H9 (cell line): Measurements from ENCODE around the gene AADAT. TPM values are rescaled to one million over a fixed set of nuclear protein-coding genes. Genes with fewer than 3 reads are reported as not detected.

Experiments
- DNase-seq: peaks from one replicate; pipeline ENCODE4 v3.0.0-alpha.2; 2017
- H2AFZ ChIP-seq: one replicate; pipeline ENCODE4 v1.6.1; 2013; ENCODE audit warnings: mild to moderate bottlenecking, low read length, control low read depth, moderate library complexity
- H2AK5ac ChIP-seq: 2 replicates; pipeline ENCODE4 v1.6.1; 2013; ENCODE audit warnings: low read length, control low read depth, mixed read lengths; ENCODE audit not compliant: insufficient read length
- H2BK120ac ChIP-seq: one replicate; pipeline ENCODE4 v1.6.1; 2013; ENCODE audit warnings: low read depth, mild to moderate bottlenecking, low read length, control low read depth, inconsistent platforms; ENCODE audit not compliant: poor library complexity, severe bottlenecking
- H2BK12ac ChIP-seq: 2 replicates; pipeline ENCODE4 v1.6.1; 2013; ENCODE audit warnings: low read length, control low read depth, mixed read lengths, low read depth; ENCODE audit not compliant: insufficient read length
- H2BK15ac ChIP-seq: 2 replicates; pipeline ENCODE4 v1.6.1; 2013; ENCODE audit warnings: low read depth, low read length, control low read depth
- H2BK20ac ChIP-seq: one replicate; pipeline ENCODE4 v1.6.1; 2013; ENCODE audit warnings: low read depth, mild to moderate bottlenecking, low read length, control low read depth, inconsistent platforms; ENCODE audit not compliant: poor library complexity, severe bottlenecking
- H2BK5ac ChIP-seq: 2 replicates; pipeline ENCODE4 v1.6.1; 2013; ENCODE audit warnings: low read length, control low read depth, mixed read lengths; ENCODE audit not compliant: insufficient read length
- H3K14ac ChIP-seq: 2 replicates; pipeline ENCODE4 v1.6.1; 2013; ENCODE audit warnings: low read length, control low read depth; ENCODE audit not compliant: insufficient read depth
- H3K18ac ChIP-seq: 2 replicates; pipeline ENCODE4 v1.6.1; 2013; ENCODE audit warnings: low read depth, mild to moderate bottlenecking, mixed read lengths, low read length, control low read depth; ENCODE audit not compliant: insufficient read length
- H3K23ac ChIP-seq: 2 replicates; pipeline ENCODE4 v1.6.1; 2013; ENCODE audit warnings: low read length, control low read depth, mixed read lengths, low read depth; ENCODE audit not compliant: insufficient read length
- H3K23me2 ChIP-seq: 2 replicates; pipeline ENCODE4 v1.6.1; 2013; ENCODE audit warnings: low read depth, mild to moderate bottlenecking, mixed read lengths, low read length, control low read depth; ENCODE audit not compliant: insufficient read length, poor library complexity, severe bottlenecking
- H3K27ac ChIP-seq: 2 replicates; pipeline ENCODE4 v1.5.1; 2013; ENCODE audit warnings: low read length, control low read depth, mixed read lengths, low read depth; ENCODE audit not compliant: insufficient read length
- H3K27me3 ChIP-seq: 2 replicates; pipeline ENCODE4 v1.6.1; 2013; ENCODE audit warnings: low read length, control low read depth, inconsistent platforms; ENCODE audit not compliant: insufficient read depth
- H3K4ac ChIP-seq: 2 replicates; pipeline ENCODE4 v1.6.1; 2013; ENCODE audit warnings: low read depth, mild to moderate bottlenecking, control low read depth, inconsistent platforms, low read length, moderate library complexity
- H3K4me1 ChIP-seq: 2 replicates; pipeline ENCODE4 v1.6.1; 2013; ENCODE audit warnings: low read length, control low read depth, inconsistent platforms; ENCODE audit not compliant: insufficient read depth
- H3K4me2 ChIP-seq: 2 replicates; pipeline ENCODE4 v1.6.1; 2013; ENCODE audit warnings: low read length, control low read depth, mixed read lengths; ENCODE audit not compliant: insufficient read length, insufficient read depth
- H3K56ac ChIP-seq: 2 replicates; pipeline ENCODE4 v1.6.1; 2013; ENCODE audit warnings: low read depth, mild to moderate bottlenecking, mixed read lengths, low read length, control low read depth; ENCODE audit not compliant: insufficient read length
- H3K79me1 ChIP-seq: 2 replicates; pipeline ENCODE4 v1.6.1; 2013; ENCODE audit warnings: low read depth, mild to moderate bottlenecking, moderate library complexity, low read length, control low read depth, inconsistent platforms; ENCODE audit not compliant: insufficient read depth, poor library complexity, severe bottlenecking
- H3K79me2 ChIP-seq: 2 replicates; pipeline ENCODE4 v1.6.1; 2013; ENCODE audit warnings: low read length, control low read depth, inconsistent platforms; ENCODE audit not compliant: insufficient read depth
- H3K9ac ChIP-seq: 2 replicates; pipeline ENCODE4 v1.6.1; 2013; ENCODE audit warnings: low read length, control low read depth, mixed read lengths; ENCODE audit not compliant: insufficient read length; ENCODE audit errors: extremely low read depth
- H3K9me3 ChIP-seq: one replicate; pipeline ENCODE4 v1.6.1; 2013; ENCODE audit warnings: low read depth, low read length, inconsistent platforms; ENCODE audit not compliant: control insufficient read depth
- H3T11ph ChIP-seq: one replicate; pipeline ENCODE4 v1.6.1; 2013; ENCODE audit warnings: mild to moderate bottlenecking, low read length, control low read depth, inconsistent platforms
- H4K20me1 ChIP-seq: one replicate; pipeline ENCODE4 v1.6.1; 2013; ENCODE audit not compliant: control insufficient read depth, insufficient read length, insufficient read depth
- H4K5ac ChIP-seq: 2 replicates; pipeline ENCODE4 v1.6.1; 2013; ENCODE audit warnings: low read depth, mild to moderate bottlenecking, mixed read lengths, low read length, control low read depth; ENCODE audit not compliant: insufficient read length
- H4K8ac ChIP-seq: replicated peaks from 2 replicates; pipeline ENCODE4 v1.6.1; 2013; ENCODE audit warnings: low read length, control low read depth, mixed read lengths, low read depth; ENCODE audit not compliant: insufficient read length
- H4K91ac ChIP-seq: 2 replicates; pipeline ENCODE4 v1.6.1; 2013; ENCODE audit warnings: low read depth, mild to moderate bottlenecking, moderate library complexity, mixed read lengths, low read length, control low read depth; ENCODE audit not compliant: insufficient read length
- H3K27ac Mint-ChIP-seq, 3 experiments: 2 replicates in 2 of 3; 3 replicates in 1 of 3; pipeline ENCODE4 v1.8.0; 2020 to 2021; ENCODE audit warnings: mixed read lengths in 3 of 3, mild to moderate bottlenecking in 1 of 3, moderate library complexity in 1 of 3
- H3K27me3 Mint-ChIP-seq: 2 replicates; pipeline ENCODE4 v1.8.0; 2021; ENCODE audit warnings: low read depth, mild to moderate bottlenecking, moderate library complexity, mixed read lengths
- H3K36me3 Mint-ChIP-seq, 3 experiments: 2 replicates in 2 of 3; 3 replicates in 1 of 3; pipeline ENCODE4 v1.8.0; 2020 to 2021; ENCODE audit warnings: low read depth in 3 of 3, mixed read lengths in 3 of 3; ENCODE audit not compliant: insufficient read depth in 1 of 3
- H3K4me1 Mint-ChIP-seq, 2 experiments: 2 replicates each; pipeline ENCODE4 v1.8.0; 2020; ENCODE audit warnings: mixed read lengths in 2 of 2
- H3K4me3 Mint-ChIP-seq, 2 experiments: 2 replicates in 1 of 2; 3 replicates in 1 of 2; pipeline ENCODE4 v1.8.0; 2020 to 2021; ENCODE audit warnings: mild to moderate bottlenecking in 2 of 2, mixed read lengths in 2 of 2, moderate library complexity in 1 of 2
- H3K9me3 Mint-ChIP-seq, 2 experiments: 2 replicates in 1 of 2; 3 replicates in 1 of 2; pipeline ENCODE4 v1.8.0; 2020; ENCODE audit warnings: mild to moderate bottlenecking in 2 of 2, mixed read lengths in 2 of 2, moderate library complexity in 1 of 2
- total RNA-seq: library from RNA; stranded (reverse); gene quantifications from 2 replicates; pipeline ENCODE4 v1.2.1, GENCODE V29; 2021
- TF ChIP-seq, protein P1 (sequence below): fragments of 200-600 bp; sonication (generic); conservative IDR thresholded peaks from 3 replicates; pipeline ENCODE4 v1.8.0; 2021; ENCODE audit warnings: antibody characterized with exemption, mild to moderate bottlenecking

AADAT gene
- total RNA-seq, 1 experiment from 2014 or later: 14.1 TPM

GRCh38 chr4:170122252-170122651, 32.5 kb upstream of the AADAT start:
- no peak overlapping the region for H3T11ph ChIP-seq
- no peaks in the 10 kb centered on the region for H3K27me3 ChIP-seq
- Mint-ChIP-seq H3K9me3 (peaks cover 32 to 42% of the 10 kb centered on the region in 2 experiments), H3K4me1 (peaks cover 9 to 15% of the 10 kb centered on the region in 2 experiments), H3K27ac (no peak overlapping the region), H3K36me3 (peaks cover 20 to 47% (median 38%) of the 10 kb centered on the region in 3 experiments), H3K27me3 (no peaks in the 10 kb centered on the region), H3K4me3 (no peak overlapping the region)
- DNase-seq: no peak
- H3K79me1 ChIP-seq: no peaks in the 10 kb centered on the region
- no peak overlapping the region for H3K56ac ChIP-seq
- H3K18ac ChIP-seq: no peak overlapping the region
- H3K79me2 ChIP-seq: no peaks in the 10 kb centered on the region
- TF ChIP-seq, protein P1, sequence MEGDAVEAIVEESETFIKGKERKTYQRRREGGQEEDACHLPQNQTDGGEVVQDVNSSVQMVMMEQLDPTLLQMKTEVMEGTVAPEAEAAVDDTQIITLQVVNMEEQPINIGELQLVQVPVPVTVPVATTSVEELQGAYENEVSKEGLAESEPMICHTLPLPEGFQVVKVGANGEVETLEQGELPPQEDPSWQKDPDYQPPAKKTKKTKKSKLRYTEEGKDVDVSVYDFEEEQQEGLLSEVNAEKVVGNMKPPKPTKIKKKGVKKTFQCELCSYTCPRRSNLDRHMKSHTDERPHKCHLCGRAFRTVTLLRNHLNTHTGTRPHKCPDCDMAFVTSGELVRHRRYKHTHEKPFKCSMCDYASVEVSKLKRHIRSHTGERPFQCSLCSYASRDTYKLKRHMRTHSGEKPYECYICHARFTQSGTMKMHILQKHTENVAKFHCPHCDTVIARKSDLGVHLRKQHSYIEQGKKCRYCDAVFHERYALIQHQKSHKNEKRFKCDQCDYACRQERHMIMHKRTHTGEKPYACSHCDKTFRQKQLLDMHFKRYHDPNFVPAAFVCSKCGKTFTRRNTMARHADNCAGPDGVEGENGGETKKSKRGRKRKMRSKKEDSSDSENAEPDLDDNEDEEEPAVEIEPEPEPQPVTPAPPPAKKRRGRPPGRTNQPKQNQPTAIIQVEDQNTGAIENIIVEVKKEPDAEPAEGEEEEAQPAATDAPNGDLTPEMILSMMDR: no peak
- no peak overlapping the region for H4K8ac ChIP-seq
- H2AK5ac ChIP-seq: no peak overlapping the region
- H2BK120ac ChIP-seq: no peak overlapping the region
- H3K4ac ChIP-seq: no peak overlapping the region
- H3K4me1 ChIP-seq: no peaks in the 10 kb centered on the region
- no peak overlapping the region for H3K14ac ChIP-seq
- no peak overlapping the region for H4K5ac ChIP-seq
- H3K27ac ChIP-seq: no peak overlapping the region
- no peak overlapping the region for H3K23ac ChIP-seq
- no peaks in the 10 kb centered on the region for H4K20me1 ChIP-seq
- no peaks in the 10 kb centered on the region for H3K23me2 ChIP-seq
- no peak overlapping the region for H3K4me2 ChIP-seq
- no peaks in the 10 kb centered on the region for H3K9me3 ChIP-seq
- H3K9ac ChIP-seq: no peak overlapping the region
- H4K91ac ChIP-seq: no peak overlapping the region
- no peak overlapping the region for H2BK5ac ChIP-seq
- H2BK15ac ChIP-seq: no peak overlapping the region
- H2AFZ ChIP-seq: no peak overlapping the region
- H2BK12ac ChIP-seq: no peak overlapping the region
- no peak overlapping the region for H2BK20ac ChIP-seq
